ENCODE measurements around the gene XRN1.

- TF ChIP-seq CTCF (IDR thresholded peaks at IDR 0.05): no peak
- no peak for TF ChIP-seq POLR2AphosphoS5 (IDR thresholded peaks at IDR 0.05)
Measured at GRCh38 chr3:142353571-142353970, 94.3 kb downstream of the XRN1 start.
